K562 (cell line): ENCODE results near the gene PPM1F. TPM values are rescaled to one million over a fixed set of nuclear protein-coding genes. Genes with fewer than 3 reads are reported as not detected.

ENCODE experiments used
- CBX1 ChIP-seq: sonication (generic); IDR thresholded peaks from 2 replicates; pipeline ENCODE4 v1.6.1; 2016; ENCODE audit warnings: antibody characterized with exemption, low read depth, mild to moderate bottlenecking
- EZH2 ChIP-seq: IDR thresholded peaks from 2 replicates; pipeline ENCODE4 v1.6.1; 2012; ENCODE audit warnings: low read depth, mild to moderate bottlenecking, inconsistent platforms, low read length, borderline replicate concordance
- GABPB2 ChIP-seq: fragments of 250-450 bp; sonication (Bioruptor Pico); conservative IDR thresholded peaks from 2 replicates; pipeline ENCODE4 v1.5.1; 2021; ENCODE audit warnings: mild to moderate bottlenecking
- KLF1 ChIP-seq: fragments of 450-650 bp; IDR thresholded peaks from 2 replicates; pipeline ENCODE4 v1.6.1; 2016; ENCODE audit warnings: missing genetic modification characterization, missing compliant biosample characterization
- PHF20 ChIP-seq: fragments of 450-650 bp; IDR thresholded peaks from 2 replicates; pipeline ENCODE4 v1.6.1; 2018; ENCODE audit not compliant: partially characterized antibody
- PRMT5 ChIP-seq: sonication (generic); formaldehyde crosslinking; IDR thresholded peaks from 2 replicates; pipeline ENCODE4 v1.5.0; 2020; ENCODE audit warnings: missing genetic modification reagents
- PTRF ChIP-seq: fragments of 450-650 bp; IDR thresholded peaks from 2 replicates; pipeline ENCODE4 v1.6.1; 2016; ENCODE audit warnings: mild to moderate bottlenecking, missing genetic modification characterization, missing compliant biosample characterization
- TEAD1 ChIP-seq, 2 experiments: fragments of 450-650 bp in 1 of 2; sonication (generic) in 1 of 2; formaldehyde crosslinking; IDR thresholded peaks; 2 replicates each; pipeline versions ENCODE4 v1.4.0 to v1.8.0; 2020 to 2022; ENCODE audit warnings: mild to moderate bottlenecking in 2 of 2, missing genetic modification reagents in 1 of 2
- ZNF3 ChIP-seq: fragments of 250-450 bp; sonication (Bioruptor Pico); IDR thresholded peaks from 2 replicates; pipeline ENCODE4 v1.5.0; 2021; ENCODE audit warnings: mild to moderate bottlenecking, moderate library complexity
- ZNF583 ChIP-seq: fragments of 250-450 bp; sonication (Bioruptor Pico); IDR thresholded peaks from 2 replicates; pipeline ENCODE4 v1.4.0; 2020
- polyA plus RNA-seq, 8 experiments: library from polyadenylated mRNA; depleted of rRNA in 4 of 8; stranded (reverse) in 5 of 8; unstranded in 3 of 8; fragments of >200 nt; fragmentation: Nextera tagmentation in 2 of 8; fragmentation: Illumina TruSeq in 1 of 8; extraction: Ambion mirVana in 2 of 8; extraction: Trizol in 1 of 8; gene quantifications; 2 replicates each; pipeline versions ENCODE4 v1.2.1 to v1.2.3, GENCODE V29; 2011 to 2014; ENCODE audit warnings: inconsistent platforms in 1 of 8, missing spikeins in 1 of 8
- total RNA-seq, 7 experiments: library from RNA; depleted of rRNA in 6 of 7; stranded (reverse); fragments of >200 nt in 6 of 7; fragmentation: Illumina TruSeq in 2 of 7; extraction: Trizol in 2 of 7; gene quantifications; 2 replicates each; pipeline versions ENCODE4 v1.2.1 to v1.2.3, GENCODE V29; 2011 to 2021; ENCODE audit warnings: low replicate concordance in 1 of 7
- TF ChIP-seq, protein P1 (sequence below), 3 experiments: fragments of 200-800 bp in 1 of 3; fragments of 250-450 bp in 1 of 3; fragments of 450-650 bp in 1 of 3; sonication (Bioruptor Pico) in 1 of 3; sonication (Bioruptor generic) in 1 of 3; formaldehyde crosslinking in 1 of 3; IDR thresholded peaks; 2 replicates each; pipeline versions ENCODE4 v1.6.1 to v1.8.0; 2016 to 2022; ENCODE audit warnings: mild to moderate bottlenecking in 2 of 3, missing genetic modification characterization in 2 of 3, missing compliant biosample characterization in 1 of 3, moderate library complexity in 1 of 3
- TF ChIP-seq, protein P2 (sequence below): sonication (generic); formaldehyde crosslinking; IDR thresholded peaks from 2 replicates; pipeline ENCODE4 v1.8.1; 2023; ENCODE audit warnings: mild to moderate bottlenecking, missing genetic modification reagents
- TF ChIP-seq, protein P3 (sequence below): sonication (generic); formaldehyde crosslinking; IDR thresholded peaks from 2 replicates; pipeline ENCODE4 v1.8.0; 2022; ENCODE audit warnings: mild to moderate bottlenecking, missing genetic modification reagents
- TF ChIP-seq, protein P4 (sequence below): fragments of 250-450 bp; sonication (Bioruptor Pico); IDR thresholded peaks from 2 replicates; pipeline ENCODE4 v1.4.0; 2020; ENCODE audit warnings: mild to moderate bottlenecking, moderate library complexity
- TF ChIP-seq, protein P5 (sequence below), 2 experiments: fragments of 250-450 bp in 1 of 2; fragments of 450-650 bp in 1 of 2; sonication (Bioruptor Pico) in 1 of 2; IDR thresholded peaks; 2 replicates each; pipeline versions ENCODE4 v1.6.1 to v1.8.0; 2016 to 2021; ENCODE audit warnings: mild to moderate bottlenecking in 2 of 2, moderate library complexity in 2 of 2, missing compliant biosample characterization in 1 of 2, missing genetic modification characterization in 1 of 2

Gene PPM1F
- total and polyA plus RNA-seq, 9 of the 15 experiments (the other 6 are each of a cell fraction or from before 2014, with no cell fraction given) = 2.1 to 159 (median 64.0) TPM

DNA sequence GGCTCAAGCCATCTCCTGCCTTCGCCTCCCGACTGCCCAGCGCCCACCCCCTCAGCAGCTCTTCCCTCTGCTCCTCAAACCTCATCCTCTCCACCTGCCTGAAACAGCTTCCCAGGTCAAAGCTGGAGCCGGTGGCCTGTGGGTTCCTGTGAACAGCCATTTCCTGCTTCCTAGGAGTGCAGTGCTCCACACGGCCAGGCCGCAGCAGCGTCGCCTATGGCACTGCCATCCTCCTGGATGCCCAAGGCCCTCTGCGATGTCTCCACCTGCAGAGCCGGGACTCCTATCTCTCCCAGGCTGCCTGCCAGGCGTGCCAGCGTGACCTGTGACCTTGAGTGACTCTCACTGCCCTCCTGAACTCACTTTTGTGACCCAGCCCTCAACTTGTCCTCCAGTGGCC is 24.6 kb downstream of the PPM1F start (continued):
- TF ChIP-seq KLF1 (tag) (peak; percentile 11; the same call in 1 of the 2 replicates), ZNF583 (CRISPR knock-in tag) (0 out of 2 replicates have a peak, but pooled peaks have one; percentile 51), CBX1 (no peak), EZH2 (no peak), GABPB2 (CRISPR knock-in tag) (no peak; the same call in 1 of the 2 replicates), TEAD1 (CRISPR knock-in tag; IDR thresholded peaks at IDR 0.05) (0 out of 4 replicates have a peak, but pooled peaks of 1 of the 2 experiments have one; percentile 17), ZNF3 (CRISPR knock-in tag) (no peak), PRMT5 (no peak), PTRF (tag) (no peak), PHF20 (no peak)
- TF ChIP-seq, protein P1, sequence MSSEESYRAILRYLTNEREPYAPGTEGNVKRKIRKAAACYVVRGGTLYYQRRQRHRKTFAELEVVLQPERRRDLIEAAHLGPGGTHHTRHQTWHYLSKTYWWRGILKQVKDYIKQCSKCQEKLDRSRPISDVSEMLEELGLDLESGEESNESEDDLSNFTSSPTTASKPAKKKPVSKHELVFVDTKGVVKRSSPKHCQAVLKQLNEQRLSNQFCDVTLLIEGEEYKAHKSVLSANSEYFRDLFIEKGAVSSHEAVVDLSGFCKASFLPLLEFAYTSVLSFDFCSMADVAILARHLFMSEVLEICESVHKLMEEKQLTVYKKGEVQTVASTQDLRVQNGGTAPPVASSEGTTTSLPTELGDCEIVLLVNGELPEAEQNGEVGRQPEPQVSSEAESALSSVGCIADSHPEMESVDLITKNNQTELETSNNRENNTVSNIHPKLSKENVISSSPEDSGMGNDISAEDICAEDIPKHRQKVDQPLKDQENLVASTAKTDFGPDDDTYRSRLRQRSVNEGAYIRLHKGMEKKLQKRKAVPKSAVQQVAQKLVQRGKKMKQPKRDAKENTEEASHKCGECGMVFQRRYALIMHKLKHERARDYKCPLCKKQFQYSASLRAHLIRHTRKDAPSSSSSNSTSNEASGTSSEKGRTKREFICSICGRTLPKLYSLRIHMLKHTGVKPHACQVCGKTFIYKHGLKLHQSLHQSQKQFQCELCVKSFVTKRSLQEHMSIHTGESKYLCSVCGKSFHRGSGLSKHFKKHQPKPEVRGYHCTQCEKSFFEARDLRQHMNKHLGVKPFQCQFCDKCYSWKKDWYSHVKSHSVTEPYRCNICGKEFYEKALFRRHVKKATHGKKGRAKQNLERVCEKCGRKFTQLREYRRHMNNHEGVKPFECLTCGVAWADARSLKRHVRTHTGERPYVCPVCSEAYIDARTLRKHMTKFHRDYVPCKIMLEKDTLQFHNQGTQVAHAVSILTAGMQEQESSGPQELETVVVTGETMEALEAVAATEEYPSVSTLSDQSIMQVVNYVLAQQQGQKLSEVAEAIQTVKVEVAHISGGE (CRISPR knock-in tag; IDR thresholded peaks at IDR 0.05) = peak in 1 of 3 experiments; percentile 57; a peak in 1 of 6 replicates
- TF ChIP-seq, protein P2, sequence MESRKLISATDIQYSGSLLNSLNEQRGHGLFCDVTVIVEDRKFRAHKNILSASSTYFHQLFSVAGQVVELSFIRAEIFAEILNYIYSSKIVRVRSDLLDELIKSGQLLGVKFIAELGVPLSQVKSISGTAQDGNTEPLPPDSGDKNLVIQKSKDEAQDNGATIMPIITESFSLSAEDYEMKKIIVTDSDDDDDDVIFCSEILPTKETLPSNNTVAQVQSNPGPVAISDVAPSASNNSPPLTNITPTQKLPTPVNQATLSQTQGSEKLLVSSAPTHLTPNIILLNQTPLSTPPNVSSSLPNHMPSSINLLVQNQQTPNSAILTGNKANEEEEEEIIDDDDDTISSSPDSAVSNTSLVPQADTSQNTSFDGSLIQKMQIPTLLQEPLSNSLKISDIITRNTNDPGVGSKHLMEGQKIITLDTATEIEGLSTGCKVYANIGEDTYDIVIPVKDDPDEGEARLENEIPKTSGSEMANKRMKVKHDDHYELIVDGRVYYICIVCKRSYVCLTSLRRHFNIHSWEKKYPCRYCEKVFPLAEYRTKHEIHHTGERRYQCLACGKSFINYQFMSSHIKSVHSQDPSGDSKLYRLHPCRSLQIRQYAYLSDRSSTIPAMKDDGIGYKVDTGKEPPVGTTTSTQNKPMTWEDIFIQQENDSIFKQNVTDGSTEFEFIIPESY (CRISPR knock-in tag) = no peak
- TF ChIP-seq, protein P3, sequence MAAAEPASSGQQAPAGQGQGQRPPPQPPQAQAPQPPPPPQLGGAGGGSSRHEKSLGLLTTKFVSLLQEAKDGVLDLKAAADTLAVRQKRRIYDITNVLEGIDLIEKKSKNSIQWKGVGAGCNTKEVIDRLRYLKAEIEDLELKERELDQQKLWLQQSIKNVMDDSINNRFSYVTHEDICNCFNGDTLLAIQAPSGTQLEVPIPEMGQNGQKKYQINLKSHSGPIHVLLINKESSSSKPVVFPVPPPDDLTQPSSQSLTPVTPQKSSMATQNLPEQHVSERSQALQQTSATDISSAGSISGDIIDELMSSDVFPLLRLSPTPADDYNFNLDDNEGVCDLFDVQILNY (CRISPR knock-in tag) = no peak
- TF ChIP-seq, protein P4, sequence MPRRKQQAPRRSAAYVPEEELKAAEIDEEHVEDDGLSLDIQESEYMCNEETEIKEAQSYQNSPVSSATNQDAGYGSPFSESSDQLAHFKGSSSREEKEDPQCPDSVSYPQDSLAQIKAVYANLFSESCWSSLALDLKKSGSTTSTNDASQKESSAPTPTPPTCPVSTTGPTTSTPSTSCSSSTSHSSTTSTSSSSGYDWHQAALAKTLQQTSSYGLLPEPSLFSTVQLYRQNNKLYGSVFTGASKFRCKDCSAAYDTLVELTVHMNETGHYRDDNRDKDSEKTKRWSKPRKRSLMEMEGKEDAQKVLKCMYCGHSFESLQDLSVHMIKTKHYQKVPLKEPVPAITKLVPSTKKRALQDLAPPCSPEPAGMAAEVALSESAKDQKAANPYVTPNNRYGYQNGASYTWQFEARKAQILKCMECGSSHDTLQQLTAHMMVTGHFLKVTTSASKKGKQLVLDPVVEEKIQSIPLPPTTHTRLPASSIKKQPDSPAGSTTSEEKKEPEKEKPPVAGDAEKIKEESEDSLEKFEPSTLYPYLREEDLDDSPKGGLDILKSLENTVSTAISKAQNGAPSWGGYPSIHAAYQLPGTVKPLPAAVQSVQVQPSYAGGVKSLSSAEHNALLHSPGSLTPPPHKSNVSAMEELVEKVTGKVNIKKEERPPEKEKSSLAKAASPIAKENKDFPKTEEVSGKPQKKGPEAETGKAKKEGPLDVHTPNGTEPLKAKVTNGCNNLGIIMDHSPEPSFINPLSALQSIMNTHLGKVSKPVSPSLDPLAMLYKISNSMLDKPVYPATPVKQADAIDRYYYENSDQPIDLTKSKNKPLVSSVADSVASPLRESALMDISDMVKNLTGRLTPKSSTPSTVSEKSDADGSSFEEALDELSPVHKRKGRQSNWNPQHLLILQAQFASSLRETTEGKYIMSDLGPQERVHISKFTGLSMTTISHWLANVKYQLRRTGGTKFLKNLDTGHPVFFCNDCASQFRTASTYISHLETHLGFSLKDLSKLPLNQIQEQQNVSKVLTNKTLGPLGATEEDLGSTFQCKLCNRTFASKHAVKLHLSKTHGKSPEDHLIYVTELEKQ (CRISPR knock-in tag) = no peak
- TF ChIP-seq, protein P5, sequence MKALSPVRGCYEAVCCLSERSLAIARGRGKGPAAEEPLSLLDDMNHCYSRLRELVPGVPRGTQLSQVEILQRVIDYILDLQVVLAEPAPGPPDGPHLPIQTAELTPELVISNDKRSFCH (CRISPR knock-in tag; IDR thresholded peaks at IDR 0.05) = 0 out of 2 replicates have a peak, but pooled peaks have one; percentile 44
- TF ChIP-seq, protein P5 (tag; IDR thresholded peaks at IDR 0.05) = no peak
